Measurements from ENCODE around the gene PTPA. TPM values are rescaled to one million over a fixed set of nuclear protein-coding genes. Genes with fewer than 3 reads are reported as not detected.

Gene PTPA
- total RNA-seq, 1 donor from 2014 or later = 96.2 TPM

- DNase-seq (ENCODE audit: low read depth, low spot score) = no peak
These were observed 29.8 kb upstream of the PTPA start for GRCh38 chr9:129081388-129081904.

- no peak for DNase-seq (ENCODE audit: low read depth, low spot score)
These were observed 27.1 kb upstream of the PTPA start for GRCh38 chr9:129084087-129084486.

GRCh38 chr9:129089246-129089645, 22.0 kb upstream of the PTPA start:
- DNase-seq (ENCODE audit: low read depth, low spot score) = no peak

GRCh38 chr9:129093602-129094386, 17.4 kb upstream of the PTPA start:
- DNase-seq (ENCODE audit: low read depth, low spot score) = no peak

GRCh38 chr9:129094387-129095169, 16.6 kb upstream of the PTPA start:
- DNase-seq (ENCODE audit: low read depth, low spot score) = no peak

- DNase-seq (ENCODE audit: low read depth, low spot score) = no peak
These were observed 16.0 kb upstream of the PTPA start for GRCh38 chr9:129095170-129095667.

- DNase-seq (ENCODE audit: low read depth, low spot score) = no peak
These were observed 15.3 kb upstream of the PTPA start for GRCh38 chr9:129095908-129096307.

- no peak for DNase-seq (ENCODE audit: low read depth, low spot score)
These were observed 13.4 kb upstream of the PTPA start for GRCh38 chr9:129097671-129098306.

- no peak for DNase-seq (ENCODE audit: low read depth, low spot score)
These were observed 12.9 kb upstream of the PTPA start for GRCh38 chr9:129098328-129098727.

GRCh38 chr9:129100383-129101169, 10.6 kb upstream of the PTPA start:
- no peak for DNase-seq (ENCODE audit: low read depth, low spot score)

- no peak for DNase-seq (ENCODE audit: low read depth, low spot score)
These were observed 9.9 kb upstream of the PTPA start for GRCh38 chr9:129101279-129101678.

- no peak for DNase-seq (ENCODE audit: low read depth, low spot score)
These were observed 9.1 kb upstream of the PTPA start for GRCh38 chr9:129102095-129102525.

- no peak for DNase-seq (ENCODE audit: low read depth, low spot score)
These were observed 8.2 kb upstream of the PTPA start for GRCh38 chr9:129102791-129103594.

GRCh38 chr9:129103595-129103965, 7.6 kb upstream of the PTPA start:
- no peak for DNase-seq (ENCODE audit: low read depth, low spot score)

- DNase-seq (ENCODE audit: low read depth, low spot score) = no peak
These were observed 7.2 kb upstream of the PTPA start for GRCh38 chr9:129104051-129104450.

GRCh38 chr9:129105857-129106694, 5.1 kb upstream of the PTPA start:
- DNase-seq (ENCODE audit: low read depth, low spot score) = no peak

GRCh38 chr9:129107651-129108050, 3.6 kb upstream of the PTPA start:
- no peak for DNase-seq (ENCODE audit: low read depth, low spot score)

- DNase-seq (ENCODE audit: low read depth, low spot score) = no peak
These were observed 3.0 kb upstream of the PTPA start for GRCh38 chr9:129108083-129108804.
